T1000 (cell line): ENCODE data around the gene LRRC7.

Source experiments
- DNase-seq: peaks from one replicate; lab custom pipeline; 2025; ENCODE audit warnings: mixed read lengths; lab: John Stamatoyannopoulos, UW

The LRRC7 gene

GRCh38 chr1:69589799-69590198, 22.1 kb downstream of the LRRC7 start:
- no peak for DNase-seq

GRCh38 chr1:69592341-69592740, 24.6 kb downstream of the LRRC7 start:
- no peak for DNase-seq

- no peak for DNase-seq
Measured at GRCh38 chr1:69595486-69595885, 27.8 kb downstream of the LRRC7 start.

GRCh38 chr1:69611316-69611715, 43.6 kb downstream of the LRRC7 start:
- DNase-seq: no peak

- DNase-seq: no peak
Measured at GRCh38 chr1:69613414-69613813, 45.7 kb downstream of the LRRC7 start.

- no peak for DNase-seq
Measured at GRCh38 chr1:69638673-69639072, 71.0 kb downstream of the LRRC7 start.

- no peak for DNase-seq
Measured at GRCh38 chr1:69639159-69639558, 71.4 kb downstream of the LRRC7 start.

- no peak for DNase-seq
Measured at GRCh38 chr1:69643266-69643665, 75.5 kb downstream of the LRRC7 start.

- no peak for DNase-seq
Measured at GRCh38 chr1:69645477-69645876, 77.8 kb downstream of the LRRC7 start.

GRCh38 chr1:69648486-69648885, 80.8 kb downstream of the LRRC7 start:
- no peak for DNase-seq

- DNase-seq: no peak
Measured at GRCh38 chr1:69649383-69649990, 81.8 kb downstream of the LRRC7 start.

GRCh38 chr1:69650779-69651178, 83.1 kb downstream of the LRRC7 start:
- no peak for DNase-seq

GRCh38 chr1:69651656-69652055, 83.9 kb downstream of the LRRC7 start:
- DNase-seq: no peak

- no peak for DNase-seq
Measured at GRCh38 chr1:69657971-69658370, 90.2 kb downstream of the LRRC7 start.

- no peak for DNase-seq
Measured at GRCh38 chr1:69661686-69662085, 94.0 kb downstream of the LRRC7 start.

- DNase-seq: no peak
Measured at GRCh38 chr1:69662321-69662720, 94.6 kb downstream of the LRRC7 start.

GRCh38 chr1:69671363-69672010, 103.8 kb downstream of the LRRC7 start:
- no peak for DNase-seq

GRCh38 chr1:69673321-69673720, 105.6 kb downstream of the LRRC7 start:
- DNase-seq: no peak

- DNase-seq: no peak
Measured at GRCh38 chr1:69679965-69680364, 112.2 kb downstream of the LRRC7 start.

GRCh38 chr1:69686367-69686984, 118.8 kb downstream of the LRRC7 start:
- no peak for DNase-seq

- no peak for DNase-seq
Measured at GRCh38 chr1:69688193-69688592, 120.5 kb downstream of the LRRC7 start.

GRCh38 chr1:69691179-69691578, 123.5 kb downstream of the LRRC7 start:
- DNase-seq: no peak

GRCh38 chr1:69693921-69694675, 126.4 kb downstream of the LRRC7 start:
- no peak for DNase-seq
